OCI-LY7 (cell line): ENCODE results near the gene POLR1B. TPM values are rescaled to one million over a fixed set of nuclear protein-coding genes. Genes with fewer than 3 reads are reported as not detected.

Experiments
- BruUV-seq: library from RNA; stranded (reverse); fragments of 400-500 nt; replicated peaks from 2 replicates; lab custom pipeline; 2021; lab: Mats Ljungman, UMichigan
- CTCF ChIA-PET: fragments of 300-600 bp; sonication (Branson Sonifier 250); formaldehyde crosslinking; loops from one replicate; lab custom pipeline; 2022; ENCODE audit warnings: antibody characterized with exemption; ENCODE audit not compliant: unreplicated experiment; lab: Charles Lee
- POLR2A ChIA-PET: fragments of 300-600 bp; sonication (Branson Sonifier 250); formaldehyde crosslinking; loops from one replicate; lab custom pipeline; 2022; ENCODE audit warnings: antibody characterized with exemption; lab: Charles Lee
- DNase-seq: peaks from one replicate; pipeline ENCODE4 v3.0.0-alpha.2; 2015; ENCODE audit warnings: low spot score
- H2AFZ ChIP-seq: fragments of 200-600 bp; sonication (generic), shearing (Covaris generic); 2 replicates; pipeline ENCODE4 v1.6.1; 2014; ENCODE audit warnings: mild to moderate bottlenecking, antibody characterized with exemption, low read length, moderate library complexity
- H3K27ac ChIP-seq: fragments of 200-600 bp; sonication (generic); 2 replicates; pipeline ENCODE4 v1.5.1; 2014; ENCODE audit warnings: mixed run types, low read depth, mild to moderate bottlenecking, moderate library complexity, low read length, inconsistent platforms; ENCODE audit not compliant: poor library complexity, severe bottlenecking
- H3K36me3 ChIP-seq: fragments of 200-600 bp; sonication (generic); 2 replicates; pipeline ENCODE4 v1.6.1; 2014; ENCODE audit warnings: mild to moderate bottlenecking, antibody characterized with exemption, low read length, moderate library complexity, mixed read lengths; ENCODE audit not compliant: insufficient read depth
- H3K4me1 ChIP-seq: fragments of 200-600 bp; sonication (generic); 2 replicates; pipeline ENCODE4 v1.5.1; 2014; ENCODE audit warnings: mild to moderate bottlenecking, low read length; ENCODE audit not compliant: insufficient read depth, poor library complexity, severe bottlenecking
- H3K4me2 ChIP-seq: fragments of 200-600 bp; sonication (generic); 2 replicates; pipeline ENCODE4 v1.6.1; 2014; ENCODE audit warnings: mild to moderate bottlenecking, low read length
- H3K4me3 ChIP-seq: fragments of 200-600 bp; sonication (generic); 2 replicates; pipeline ENCODE4 v1.5.1; 2014; ENCODE audit warnings: mild to moderate bottlenecking, low read depth, low read length; ENCODE audit not compliant: poor library complexity, severe bottlenecking
- H3K79me2 ChIP-seq: fragments of 200-600 bp; sonication (generic); 2 replicates; pipeline ENCODE4 v1.6.1; 2016; ENCODE audit warnings: low read depth, mild to moderate bottlenecking, low read length, moderate library complexity, mixed read lengths; ENCODE audit not compliant: insufficient read depth
- H3K9me2 ChIP-seq: fragments of 200-600 bp; sonication (generic); 2 replicates; pipeline ENCODE4 v1.6.1; 2016; ENCODE audit warnings: mild to moderate bottlenecking, low read length, mixed read lengths; ENCODE audit not compliant: insufficient read depth
- H3K9me3 ChIP-seq: fragments of 200-600 bp; sonication (generic); 2 replicates; pipeline ENCODE4 v1.6.1; 2014; ENCODE audit warnings: mild to moderate bottlenecking, mixed run types, low read length, mixed read lengths
- H4K20me1 ChIP-seq: fragments of 200-600 bp; sonication (generic); 2 replicates; pipeline ENCODE4 v1.6.1; 2014; ENCODE audit warnings: mild to moderate bottlenecking, antibody characterized with exemption, low read length, moderate library complexity, mixed read lengths; ENCODE audit not compliant: insufficient read depth
- EZH2phosphoT487 ChIP-seq: fragments of 200-600 bp; sonication (generic); IDR thresholded peaks from 2 replicates; pipeline ENCODE4 v1.6.1; 2018; ENCODE audit warnings: low read depth, borderline replicate concordance, mild to moderate bottlenecking, mixed run types, antibody characterized with exemption, low read length, moderate library complexity, mixed read lengths
- intact Hi-C: fragments of 100-400 bp; cut with micrococcal nuclease; formaldehyde crosslinking; loops from one replicate; pipeline ENCODE4 v1.10.0; 2022; ENCODE audit not compliant: unreplicated experiment
- total RNA-seq, 2 experiments: library from RNA; depleted of rRNA in 1 of 2; stranded (reverse); fragments of >200 nt in 1 of 2; shearing (Covaris generic) in 1 of 2; gene quantifications; 2 replicates each; pipeline ENCODE4 v1.2.3, GENCODE V29; 2014 to 2022
- TF ChIP-seq, protein P1 (sequence below): fragments of 200-600 bp; sonication (generic); conservative IDR thresholded peaks from 2 replicates; pipeline ENCODE4 v1.5.1; 2014; ENCODE audit warnings: mild to moderate bottlenecking, antibody characterized with exemption, low read length, moderate library complexity, mixed read lengths

Gene POLR1B
- total RNA-seq, 2 experiments from 2014 or later, result 30.5 to 44.7 TPM

DNA sequence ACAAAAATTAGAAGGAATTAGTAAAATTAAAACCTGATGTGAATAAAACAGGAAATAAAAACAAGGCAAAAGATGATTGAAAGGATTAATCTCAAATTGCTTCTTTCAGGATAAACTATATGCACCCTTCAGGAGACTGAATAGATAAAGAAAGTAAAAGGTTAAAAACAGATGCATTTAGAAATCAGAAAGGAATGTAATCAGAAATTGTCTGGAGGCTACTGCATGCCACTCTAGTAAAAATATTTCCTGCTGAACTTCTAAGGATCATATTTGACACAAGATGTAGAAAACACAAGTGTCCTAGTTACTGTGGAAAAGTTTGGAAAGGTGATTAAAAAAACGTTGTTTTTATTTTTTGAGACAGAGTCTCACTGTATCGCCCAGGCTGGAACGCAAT, 58.4 kb downstream of the POLR1B start:
- no peak overlapping the region for H3K4me3 ChIP-seq
- H2AFZ ChIP-seq, result no peak overlapping the region
- no peaks in the 10 kb centered on the region for H3K79me2 ChIP-seq
- no TSS peak for BruUV-seq
- TF ChIP-seq, protein P1, sequence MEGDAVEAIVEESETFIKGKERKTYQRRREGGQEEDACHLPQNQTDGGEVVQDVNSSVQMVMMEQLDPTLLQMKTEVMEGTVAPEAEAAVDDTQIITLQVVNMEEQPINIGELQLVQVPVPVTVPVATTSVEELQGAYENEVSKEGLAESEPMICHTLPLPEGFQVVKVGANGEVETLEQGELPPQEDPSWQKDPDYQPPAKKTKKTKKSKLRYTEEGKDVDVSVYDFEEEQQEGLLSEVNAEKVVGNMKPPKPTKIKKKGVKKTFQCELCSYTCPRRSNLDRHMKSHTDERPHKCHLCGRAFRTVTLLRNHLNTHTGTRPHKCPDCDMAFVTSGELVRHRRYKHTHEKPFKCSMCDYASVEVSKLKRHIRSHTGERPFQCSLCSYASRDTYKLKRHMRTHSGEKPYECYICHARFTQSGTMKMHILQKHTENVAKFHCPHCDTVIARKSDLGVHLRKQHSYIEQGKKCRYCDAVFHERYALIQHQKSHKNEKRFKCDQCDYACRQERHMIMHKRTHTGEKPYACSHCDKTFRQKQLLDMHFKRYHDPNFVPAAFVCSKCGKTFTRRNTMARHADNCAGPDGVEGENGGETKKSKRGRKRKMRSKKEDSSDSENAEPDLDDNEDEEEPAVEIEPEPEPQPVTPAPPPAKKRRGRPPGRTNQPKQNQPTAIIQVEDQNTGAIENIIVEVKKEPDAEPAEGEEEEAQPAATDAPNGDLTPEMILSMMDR, result no peak
- TF ChIP-seq EZH2phosphoT487, result no peak
- no peaks in the 10 kb centered on the region for H3K4me1 ChIP-seq
- DNase-seq, result no peak
- ChIA-PET POLR2A (interaction anchor here (0.6 kb wide), 2 partner anchors 141 to 708 kb away, joined by 3 to 4 read pairs; no protein-coding TSS in a partner anchor), CTCF (no interaction called here)
- no peaks in the 10 kb centered on the region for H3K9me2 ChIP-seq
- H3K9me3 ChIP-seq, result no peaks in the 10 kb centered on the region
- H4K20me1 ChIP-seq, result no peaks in the 10 kb centered on the region
- no peak overlapping the region for H3K4me2 ChIP-seq
- no peak overlapping the region for H3K27ac ChIP-seq
- intact Hi-C loops, result loop anchor here (1.0 to 10.0 kb wide), 2 partner anchors 126 to 354 kb away; no protein-coding TSS in a partner anchor
- no peaks in the 10 kb centered on the region for H3K36me3 ChIP-seq

GRCh38 chr2:112601754-112602153, 59.5 kb downstream of the POLR1B start:
- TF ChIP-seq, protein P1, result no peak
- no peaks in the 10 kb centered on the region for H3K36me3 ChIP-seq
- H3K27ac ChIP-seq, result no peak overlapping the region
- ChIA-PET POLR2A (interaction anchor here (0.7 kb wide), 1 partner anchor 116 kb away, joined by 4 read pairs; no protein-coding TSS in a partner anchor), CTCF (no interaction called here)
- no peak overlapping the region for H2AFZ ChIP-seq
- no peaks in the 10 kb centered on the region for H3K9me2 ChIP-seq
- H3K4me3 ChIP-seq, result no peak overlapping the region
- BruUV-seq, result no TSS peak
- no peaks in the 10 kb centered on the region for H4K20me1 ChIP-seq
- no peaks in the 10 kb centered on the region for H3K4me1 ChIP-seq
- no peaks in the 10 kb centered on the region for H3K79me2 ChIP-seq
- no peak for DNase-seq
- no peak overlapping the region for H3K4me2 ChIP-seq
- intact Hi-C loops, result loop anchor here (10.0 kb wide), 1 partner anchor 353 kb away; no protein-coding TSS in a partner anchor
- H3K9me3 ChIP-seq, result no peaks in the 10 kb centered on the region

DNA sequence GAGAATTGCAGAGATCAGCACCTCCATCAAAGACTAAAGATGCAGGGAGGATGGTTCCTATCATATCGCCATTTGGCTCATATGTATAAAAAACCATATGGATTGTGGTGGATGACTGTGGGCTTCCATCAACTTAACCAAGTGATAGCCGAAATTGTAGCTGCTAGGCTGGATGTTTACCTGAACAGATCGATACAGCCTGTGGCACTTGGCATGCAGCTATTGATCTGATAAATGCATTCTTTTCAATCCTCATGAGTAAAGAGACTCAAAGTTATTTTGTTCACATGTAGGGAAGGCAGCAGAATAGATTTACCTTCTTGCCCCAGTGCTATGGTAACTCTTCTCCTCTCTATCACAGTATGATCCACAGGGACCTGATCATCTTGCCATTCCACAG, 60.7 kb downstream of the POLR1B start:
- ChIA-PET POLR2A (no interaction called here), CTCF (no interaction called here)
- DNase-seq, result no peak
- no peak overlapping the region for H3K4me2 ChIP-seq
- intact Hi-C loops, result loop anchor here (10.0 kb wide), 1 partner anchor 352 kb away; no protein-coding TSS in a partner anchor
- H3K27ac ChIP-seq, result no peak overlapping the region
- TF ChIP-seq, protein P1, result no peak
- TF ChIP-seq EZH2phosphoT487, result no peak
- no peak overlapping the region for H3K4me3 ChIP-seq
- no peaks in the 10 kb centered on the region for H3K79me2 ChIP-seq
- H3K4me1 ChIP-seq, result no peaks in the 10 kb centered on the region
- H3K9me2 ChIP-seq, result no peaks in the 10 kb centered on the region
- no TSS peak for BruUV-seq
- no peaks in the 10 kb centered on the region for H3K9me3 ChIP-seq
- H3K36me3 ChIP-seq, result no peaks in the 10 kb centered on the region
- no peak overlapping the region for H2AFZ ChIP-seq
- H4K20me1 ChIP-seq, result no peaks in the 10 kb centered on the region
